Activated naive CD8-positive, alpha-beta T cell treated with anti-CD3 and anti-CD28 coated beads, Interleukin-2, amount 50 U/mL, for 16 hours (primary cell): ENCODE results near the gene CMPK1.

Experiments used
- DNase-seq: peaks from one replicate; pipeline ENCODE4 v3.0.0-alpha.2; 2020; ENCODE audit warnings: low read depth, low spot score

CMPK1 gene

DNA sequence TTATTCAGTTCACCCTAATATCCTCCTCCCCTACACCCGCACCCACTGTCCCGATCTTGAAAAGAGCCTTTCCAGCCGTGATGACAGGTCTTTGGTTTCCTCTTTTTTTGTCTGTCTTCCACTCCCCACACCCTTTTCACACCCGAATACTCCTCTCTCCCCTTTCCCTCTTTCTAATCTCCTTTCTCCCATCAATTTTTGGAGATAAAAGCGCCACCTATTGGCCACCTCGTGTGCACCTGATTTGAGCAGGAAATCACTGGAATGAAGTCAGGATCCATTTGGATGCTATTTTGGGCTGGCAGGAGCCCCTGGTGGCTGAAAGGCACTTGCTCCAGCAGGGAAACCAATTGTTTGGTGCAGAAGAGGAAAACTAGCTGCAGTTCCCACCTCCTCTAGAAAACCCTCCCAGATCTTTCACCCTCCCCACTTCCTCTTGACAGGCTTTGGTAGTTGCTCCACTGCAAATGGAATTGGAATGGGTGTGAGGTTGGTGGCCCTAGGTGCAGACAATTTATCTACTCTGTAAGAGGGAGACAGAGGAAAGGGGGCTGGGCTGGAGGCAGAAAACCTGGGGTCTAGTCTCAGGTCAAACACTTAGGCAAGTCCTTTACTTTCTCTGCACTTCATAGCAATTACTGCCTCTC, 90.9 kb downstream of the CMPK1 start:
- no peak for DNase-seq
